Activated CD8-positive, alpha-beta T cell treated with anti-CD3 and anti-CD28 coated beads for 36 hours (primary cell): Measurements from ENCODE around the gene SEC31B. TPM values are rescaled to one million over a fixed set of nuclear protein-coding genes. Genes with fewer than 3 reads are reported as not detected.

ENCODE experiments used
- ATAC-seq: fragments of 200-7000 bp; cut with Tn5 transposase; one replicate; pipeline ENCODE4 v1.10.0; 2021; ENCODE audit warnings: mild to moderate bottlenecking, moderate library complexity
- CTCF ChIA-PET: fragments of 350-600 bp; sonication (Branson Sonifier 250); formaldehyde crosslinking; loops from one replicate; lab custom pipeline; 2021; ENCODE audit warnings: antibody characterized with exemption; lab: Charles Lee
- POLR2A ChIA-PET: fragments of 350-600 bp; sonication (Branson Sonifier 250); formaldehyde crosslinking; loops from one replicate; lab custom pipeline; 2021; ENCODE audit warnings: antibody characterized with exemption; lab: Charles Lee
- DNase-seq: peaks from one replicate; pipeline ENCODE4 v3.0.0-alpha.2; 2020
- H3K27ac Mint-ChIP-seq: one replicate; pipeline ENCODE4 v1.8.0; 2021; ENCODE audit warnings: mild to moderate bottlenecking, mixed read lengths
- H3K27me3 Mint-ChIP-seq: one replicate; pipeline ENCODE4 v1.8.0; 2021; ENCODE audit warnings: mixed read lengths
- H3K36me3 Mint-ChIP-seq: one replicate; pipeline ENCODE4 v1.8.0; 2021; ENCODE audit warnings: low read depth, mixed read lengths
- H3K4me1 Mint-ChIP-seq: one replicate; pipeline ENCODE4 v1.8.0; 2021; ENCODE audit warnings: low read depth, mixed read lengths
- H3K4me3 Mint-ChIP-seq: one replicate; pipeline ENCODE4 v1.8.0; 2021; ENCODE audit warnings: mild to moderate bottlenecking, moderate library complexity, mixed read lengths
- H3K9me3 Mint-ChIP-seq: one replicate; pipeline ENCODE4 v1.8.0; 2021; ENCODE audit warnings: mixed read lengths
- CTCF ChIP-seq: fragments of 200-600 bp; IDR thresholded peaks from one replicate; pipeline ENCODE4 v1.8.0; 2022; ENCODE audit warnings: antibody characterized with exemption, mild to moderate bottlenecking
- intact Hi-C: fragments of 100-400 bp; cut with micrococcal nuclease; formaldehyde crosslinking; loops from one replicate; pipeline ENCODE4 v1.10.0; 2022
- total RNA-seq, 2 experiments: library from RNA; stranded (reverse); gene quantifications; one replicate each; pipeline ENCODE4 v1.2.3, GENCODE V29; 2021

The SEC31B gene
- total RNA-seq, 2 experiments from 2014 or later, result 34.2 to 40.6 TPM

GRCh38 chr10:100507357-100507732, 12.3 kb downstream of the SEC31B start:
- Mint-ChIP-seq H3K4me1 (peaks cover 65% of the 10 kb centered on the region), H3K9me3 (no peaks in the 10 kb centered on the region), H3K27me3 (no peaks in the 10 kb centered on the region), H3K36me3 (peaks cover 46% of the 10 kb centered on the region), H3K27ac (peak overlapping the region; percentile 47), H3K4me3 (no peak overlapping the region)
- peak; percentile 30 for DNase-seq
- ChIA-PET CTCF (interaction anchor here (1.9 to 11.4 kb wide), 9 partner anchors 10 to 170 kb away, joined by 4 to 185 read pairs (median 58); partner anchors contain the start of genes HIF1AN, SCD and SEC31B), POLR2A (interaction anchor here (0.7 to 7.0 kb wide), 4 partner anchors 8 to 68 kb away, joined by 3 to 50 read pairs (median 4); partner anchors contain the start of gene HIF1AN)
- TF ChIP-seq CTCF, result no peak
- intact Hi-C loops, result loop anchor here (2.0 to 5.0 kb wide), 2 partner anchors 21 to 170 kb away; no protein-coding TSS in a partner anchor
- no peak for ATAC-seq

GRCh38 chr10:100506596-100507356, 12.9 kb downstream of the SEC31B start:
- no peaks in the 10 kb centered on the region for H3K9me3 Mint-ChIP-seq
- H3K27ac Mint-ChIP-seq, result peak overlapping the region; percentile 71
- TF ChIP-seq CTCF, result no peak
- CTCF ChIA-PET, result interaction anchor here (1.9 to 11.4 kb wide), 10 partner anchors 10 to 169 kb away, joined by 4 to 185 read pairs (median 58); partner anchors contain the start of genes HIF1AN, SCD and SEC31B
- ATAC-seq, result peak; percentile 46
- H3K4me3 Mint-ChIP-seq, result no peak overlapping the region
- POLR2A ChIA-PET, result interaction anchor here (0.7 to 7.0 kb wide), 4 partner anchors 9 to 68 kb away, joined by 3 to 50 read pairs (median 4); partner anchors contain the start of gene HIF1AN
- intact Hi-C loops, result loop anchor here (2.0 to 5.0 kb wide), 2 partner anchors 20 to 169 kb away; no protein-coding TSS in a partner anchor
- H3K27me3 Mint-ChIP-seq, result no peaks in the 10 kb centered on the region
- peaks cover 47% of the 10 kb centered on the region for H3K36me3 Mint-ChIP-seq
- peaks cover 59% of the 10 kb centered on the region for H3K4me1 Mint-ChIP-seq
- peak; percentile 46 for DNase-seq

GRCh38 chr10:100505164-100505563, 14.5 kb downstream of the SEC31B start:
- intact Hi-C loops, result loop anchor here (5.0 kb wide), 1 partner anchor 168 kb away; no protein-coding TSS in a partner anchor
- Mint-ChIP-seq H3K4me1 (peaks cover 43% of the 10 kb centered on the region), H3K27ac (no peak overlapping the region), H3K27me3 (no peaks in the 10 kb centered on the region), H3K9me3 (no peaks in the 10 kb centered on the region), H3K4me3 (no peak overlapping the region), H3K36me3 (peaks cover 54% of the 10 kb centered on the region)
- CTCF ChIA-PET, result interaction anchor here (3.2 to 11.4 kb wide), 3 partner anchors 13 to 73 kb away, joined by 17 to 185 read pairs (median 153); no protein-coding TSS in a partner anchor
- no peak for DNase-seq
- POLR2A ChIA-PET, result interaction anchor here (0.5 kb wide), 1 partner anchor 31 kb away, joined by 3 read pairs; no protein-coding TSS in a partner anchor
- no peak for ATAC-seq
- no peak for TF ChIP-seq CTCF

GRCh38 chr10:100504096-100504495, 15.6 kb downstream of the SEC31B start:
- POLR2A ChIA-PET, result interaction anchor here (0.7 to 1.0 kb wide), 2 partner anchors 22 to 23 kb away, joined by 3 to 4 read pairs; no protein-coding TSS in a partner anchor
- ATAC-seq, result no peak
- Mint-ChIP-seq H3K4me1 (peaks cover 32% of the 10 kb centered on the region), H3K27me3 (no peaks in the 10 kb centered on the region), H3K27ac (no peak overlapping the region), H3K9me3 (no peaks in the 10 kb centered on the region), H3K36me3 (peaks cover 60% of the 10 kb centered on the region), H3K4me3 (no peak overlapping the region)
- CTCF ChIA-PET, result interaction anchor here (0.7 to 11.4 kb wide), 4 partner anchors 8 to 72 kb away, joined by 3 to 185 read pairs (median 85); no protein-coding TSS in a partner anchor
- DNase-seq, result no peak
- no peak for TF ChIP-seq CTCF
- intact Hi-C loops, result no loop called here
